Measurements from ENCODE around the gene CD99L2. TPM values are rescaled to one million over a fixed set of nuclear protein-coding genes. Genes with fewer than 3 reads are reported as not detected.
A peak's percentile ranks its signal among the peaks of the same experiment; 100 is the strongest.

Gene CD99L2
- total RNA-seq, 1 experiment from 2014 or later = 42.4 TPM

DNA sequence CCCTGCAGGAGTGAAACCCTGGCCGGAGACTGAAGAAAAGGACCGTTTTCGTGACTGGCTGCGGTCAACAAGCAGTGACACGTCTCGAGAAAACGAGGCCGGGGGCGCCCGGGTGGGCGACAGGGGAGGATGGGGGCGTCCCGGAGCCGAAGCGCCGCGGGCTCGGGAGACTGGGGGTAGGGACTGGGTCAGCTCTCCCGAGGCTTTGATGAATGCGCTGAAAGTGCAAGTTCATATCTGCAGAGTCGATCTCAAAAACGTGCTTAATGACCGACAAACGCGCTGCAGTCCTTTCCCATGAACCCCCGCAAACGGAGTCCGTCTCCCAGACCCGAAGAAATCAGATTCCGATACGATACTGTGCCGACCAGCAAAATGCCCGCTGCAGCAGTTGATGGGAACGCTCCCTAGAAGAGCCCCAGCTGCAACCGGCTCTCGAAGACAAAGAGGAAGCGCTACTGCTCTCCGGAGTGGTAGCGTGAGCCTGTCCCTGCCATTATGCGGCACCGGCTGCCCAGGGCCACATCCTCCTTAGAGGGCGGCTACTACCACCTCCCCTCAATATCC, 806 bp upstream of the CD99L2 start:
- peaks cover 5% of the 10 kb centered on the region for H3K36me3 Mint-ChIP-seq (ENCODE audit: insufficient read depth, unreplicated experiment)
- no peaks in the 10 kb centered on the region for H3K4me1 Mint-ChIP-seq (ENCODE audit: insufficient read depth, unreplicated experiment)
- ChIA-PET POLR2A (interaction anchor here (1.1 to 1.8 kb wide), 2 partner anchors 55 to 58 kb away, joined by 3 to 4 read pairs; no protein-coding TSS in a partner anchor), CTCF (interaction anchor here (1.5 kb wide), 1 partner anchor 183 kb away, joined by 6 read pairs; no protein-coding TSS in a partner anchor)
- intact Hi-C loops (cut with micrococcal nuclease) = loop anchor here (5.0 kb wide), 1 partner anchor 57 kb away; no protein-coding TSS in a partner anchor
- no peaks in the 10 kb centered on the region for H3K9me3 Mint-ChIP-seq (ENCODE audit: unreplicated experiment)
- peak overlapping the region; percentile 67 for H3K4me3 Mint-ChIP-seq (ENCODE audit: unreplicated experiment)
- BruUV-seq (replicated peaks) = no TSS peak
- DNase-seq (ENCODE audit: unreplicated experiment) = no peak
- TF ChIP-seq, protein P1, sequence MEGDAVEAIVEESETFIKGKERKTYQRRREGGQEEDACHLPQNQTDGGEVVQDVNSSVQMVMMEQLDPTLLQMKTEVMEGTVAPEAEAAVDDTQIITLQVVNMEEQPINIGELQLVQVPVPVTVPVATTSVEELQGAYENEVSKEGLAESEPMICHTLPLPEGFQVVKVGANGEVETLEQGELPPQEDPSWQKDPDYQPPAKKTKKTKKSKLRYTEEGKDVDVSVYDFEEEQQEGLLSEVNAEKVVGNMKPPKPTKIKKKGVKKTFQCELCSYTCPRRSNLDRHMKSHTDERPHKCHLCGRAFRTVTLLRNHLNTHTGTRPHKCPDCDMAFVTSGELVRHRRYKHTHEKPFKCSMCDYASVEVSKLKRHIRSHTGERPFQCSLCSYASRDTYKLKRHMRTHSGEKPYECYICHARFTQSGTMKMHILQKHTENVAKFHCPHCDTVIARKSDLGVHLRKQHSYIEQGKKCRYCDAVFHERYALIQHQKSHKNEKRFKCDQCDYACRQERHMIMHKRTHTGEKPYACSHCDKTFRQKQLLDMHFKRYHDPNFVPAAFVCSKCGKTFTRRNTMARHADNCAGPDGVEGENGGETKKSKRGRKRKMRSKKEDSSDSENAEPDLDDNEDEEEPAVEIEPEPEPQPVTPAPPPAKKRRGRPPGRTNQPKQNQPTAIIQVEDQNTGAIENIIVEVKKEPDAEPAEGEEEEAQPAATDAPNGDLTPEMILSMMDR (IDR thresholded peaks at IDR 0.05; ENCODE audit: unreplicated experiment) = no peak
- H3K27me3 Mint-ChIP-seq (ENCODE audit: insufficient read depth, unreplicated experiment) = no peaks in the 10 kb centered on the region
- H3K27ac Mint-ChIP-seq (ENCODE audit: low read depth, unreplicated experiment) = no peak overlapping the region

DNA sequence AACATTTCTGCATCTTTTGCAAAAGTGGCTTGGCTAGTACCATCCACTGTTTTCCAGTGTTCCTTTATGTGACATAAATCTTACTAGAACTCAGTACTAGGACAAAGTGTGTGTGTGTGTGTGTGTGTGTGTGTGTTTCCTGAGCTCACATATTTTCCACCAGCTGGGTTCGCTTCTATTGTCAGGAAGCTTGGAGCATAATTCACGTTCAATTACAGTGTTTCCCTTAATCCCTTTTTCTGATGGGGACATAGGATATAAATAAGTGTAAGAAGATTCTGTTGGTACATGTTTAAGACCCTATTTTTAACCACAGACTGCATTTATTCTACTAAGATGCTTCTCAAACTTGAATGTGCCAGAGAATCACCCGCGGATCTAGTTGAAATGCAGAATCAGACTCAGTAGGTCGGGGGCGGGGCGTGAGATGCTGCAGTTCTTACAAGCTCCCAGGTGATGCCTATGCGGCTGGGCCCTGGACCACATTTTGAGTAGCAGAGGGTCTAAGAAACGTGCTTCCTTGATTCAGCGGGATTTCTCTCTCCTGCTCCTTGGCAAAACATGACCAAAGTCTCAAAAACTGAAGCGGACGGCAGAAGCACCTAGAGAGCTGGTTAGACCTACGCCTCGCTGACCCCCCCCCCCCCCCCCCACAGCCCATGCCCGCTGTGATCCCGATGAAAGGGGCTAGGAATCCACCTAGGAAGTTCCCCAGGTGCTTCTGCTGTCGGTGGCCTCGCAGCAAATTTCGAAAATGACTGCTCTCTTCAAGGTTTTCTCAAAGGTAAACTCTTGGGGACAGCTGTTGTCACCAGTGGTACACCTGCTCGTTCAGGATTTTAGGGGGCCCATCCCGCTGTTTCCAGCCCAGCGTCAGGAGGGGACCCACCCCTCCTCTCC, 797 bp downstream of the CD99L2 start:
- TSS peak; percentile 66 for BruUV-seq (replicated peaks)
- POLR2A ChIA-PET = interaction anchor here (0.7 to 1.9 kb wide), 6 partner anchors 22 to 175 kb away, joined by 3 to 8 read pairs (median 3); no protein-coding TSS in a partner anchor
- no peaks in the 10 kb centered on the region for H3K4me1 Mint-ChIP-seq (ENCODE audit: insufficient read depth, unreplicated experiment)
- H3K9me3 Mint-ChIP-seq (ENCODE audit: unreplicated experiment) = no peaks in the 10 kb centered on the region
- no peaks in the 10 kb centered on the region for H3K27me3 Mint-ChIP-seq (ENCODE audit: insufficient read depth, unreplicated experiment)
- H3K4me3 Mint-ChIP-seq (ENCODE audit: unreplicated experiment) = peak overlapping the region; percentile 67
- peaks cover 5% of the 10 kb centered on the region for H3K36me3 Mint-ChIP-seq (ENCODE audit: insufficient read depth, unreplicated experiment)
- H3K27ac Mint-ChIP-seq (ENCODE audit: low read depth, unreplicated experiment) = no peak overlapping the region
- intact Hi-C loops (cut with micrococcal nuclease) = loop anchor here (1.0 to 5.0 kb wide), 4 partner anchors 55 to 185 kb away; partner anchors contain the start of gene HMGB3
- CTCF ChIA-PET = interaction anchor here (0.6 kb wide), 1 partner anchor 52 kb away, joined by 3 read pairs; no protein-coding TSS in a partner anchor
- TF ChIP-seq, protein P1 (IDR thresholded peaks at IDR 0.05; ENCODE audit: unreplicated experiment) = no peak
- DNase-seq (ENCODE audit: unreplicated experiment) = peak; percentile 33

DNA sequence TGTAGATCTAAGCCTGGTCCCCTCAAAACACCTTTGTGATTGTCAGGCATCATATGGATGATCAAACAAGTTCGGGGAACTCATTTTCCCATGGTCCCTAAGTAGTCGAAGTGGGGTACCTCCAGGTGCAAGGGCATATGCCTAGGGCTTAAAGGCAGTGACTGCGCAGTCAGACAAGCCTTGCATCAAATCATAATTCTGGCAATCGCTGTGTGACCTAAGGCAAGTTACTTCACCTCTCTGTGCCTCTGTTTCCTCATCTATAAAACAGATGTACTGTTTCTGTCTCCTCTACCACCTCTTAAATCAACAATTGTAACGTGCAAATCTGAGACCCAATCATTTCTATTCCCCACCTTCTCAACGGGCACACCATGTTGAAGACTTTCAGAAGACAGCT, 1.8 kb downstream of the CD99L2 start:
- BruUV-seq (replicated peaks) = no TSS peak

More for the DNA sequence above, 1.8 kb downstream of the CD99L2 start:
- H3K4me1 Mint-ChIP-seq (ENCODE audit: insufficient read depth, unreplicated experiment) = no peaks in the 10 kb centered on the region
- H3K27ac Mint-ChIP-seq (ENCODE audit: low read depth, unreplicated experiment) = no peak overlapping the region
- DNase-seq (ENCODE audit: unreplicated experiment) = no peak
- no peaks in the 10 kb centered on the region for H3K9me3 Mint-ChIP-seq (ENCODE audit: unreplicated experiment)
- H3K36me3 Mint-ChIP-seq (ENCODE audit: insufficient read depth, unreplicated experiment) = peaks cover 5% of the 10 kb centered on the region
- H3K4me3 Mint-ChIP-seq (ENCODE audit: unreplicated experiment) = peak overlapping the region; percentile 67
- TF ChIP-seq, protein P1 (IDR thresholded peaks at IDR 0.05; ENCODE audit: unreplicated experiment) = no peak
- intact Hi-C loops (cut with micrococcal nuclease) = loop anchor here (5.0 kb wide), 1 partner anchor 54 kb away; no protein-coding TSS in a partner anchor
- CTCF ChIA-PET = interaction anchor here (0.8 kb wide), 1 partner anchor 186 kb away, joined by 3 read pairs; no protein-coding TSS in a partner anchor
- POLR2A ChIA-PET = interaction anchor here (1.5 to 1.9 kb wide), 2 partner anchors 53 to 55 kb away, joined by 5 to 8 read pairs; no protein-coding TSS in a partner anchor
- H3K27me3 Mint-ChIP-seq (ENCODE audit: insufficient read depth, unreplicated experiment) = no peaks in the 10 kb centered on the region
